K562 (cell line): Measurements from ENCODE around the gene RFLNA. TPM values are rescaled to one million over a fixed set of nuclear protein-coding genes. Genes with fewer than 3 reads are reported as not detected.

Experiments
- ATAC-seq: fragments of 200-7000 bp; cut with Tn5 transposase; 3 replicates; pipeline ENCODE4 v1.9.1; 2020; ENCODE audit warnings: moderate library complexity
- BruUV-seq: library from RNA; stranded (reverse); fragments of 400-500 nt; replicated peaks from 2 replicates; lab custom pipeline; 2021; lab: Mats Ljungman, UMichigan
- CTCF ChIA-PET: fragments of 300-600 bp; formaldehyde crosslinking; extraction: SDS; loops from one replicate; lab custom pipeline; 2021; ENCODE audit warnings: low intra/inter-chr PET ratio; lab: Yijun Ruan, JAX
- POLR2A ChIA-PET: fragments of 300-600, 350-650 bp; sonication (Branson Sonifier 250); formaldehyde crosslinking; extraction: SDS; loops from one replicate; lab custom pipeline; 2021; ENCODE audit warnings: antibody characterized with exemption, inconsistent platforms; lab: Yijun Ruan, JAX
- DNase-seq, 4 experiments: peaks; one replicate each; pipeline versions ENCODE4 v3.0.0 to v3.0.0-alpha.2; 2011 to 2018; ENCODE audit warnings: low spot score in 3 of 4, mixed read lengths in 3 of 4; ENCODE audit errors: extremely low read depth in 1 of 4
- FAIRE-seq: peaks from 2 replicates; lab custom pipeline; 2011; peaks lifted over from hg19 to GRCh38; lab: Jason Lieb, UNC
- H2AFZ ChIP-seq: 2 replicates; pipeline ENCODE4 v1.6.0; 2011; ENCODE audit warnings: low read depth, low read length, control low read depth, inconsistent platforms
- H3K27ac ChIP-seq: fragments of 200-600 bp; 3 replicates; pipeline ENCODE4 v1.8.0; 2011; ENCODE audit warnings: low read depth, mild to moderate bottlenecking, control low read depth, inconsistent platforms, low read length, moderate library complexity, mixed read lengths; ENCODE audit errors: extremely low read depth
- H3K27me3 ChIP-seq, 2 experiments: fragments of 300-600 bp in 1 of 2; 2 replicates in 1 of 2; 3 replicates in 1 of 2; pipeline versions ENCODE4 v1.6.0 to v1.8.0; 2011; ENCODE audit warnings: inconsistent platforms in 2 of 2, low read length in 2 of 2, mild to moderate bottlenecking in 1 of 2, mixed read lengths in 1 of 2, moderate library complexity in 1 of 2; ENCODE audit not compliant: control insufficient read depth in 2 of 2, insufficient read depth in 2 of 2
- H3K36me3 ChIP-seq: fragments of 300-600 bp; 3 replicates; pipeline ENCODE4 v1.8.0; 2011; ENCODE audit warnings: mild to moderate bottlenecking, low read length, inconsistent platforms; ENCODE audit not compliant: control insufficient read depth, insufficient read depth
- H3K4me1 ChIP-seq, 2 experiments: fragments of 200-600 bp in 1 of 2; replicated peaks in 1 of 2; 2 replicates in 1 of 2; 3 replicates in 1 of 2; pipeline versions ENCODE4 v1.5.1 to v1.8.0; 2011; ENCODE audit warnings: inconsistent platforms in 2 of 2, low read length in 2 of 2, mild to moderate bottlenecking in 1 of 2, mixed read lengths in 1 of 2, moderate library complexity in 1 of 2; ENCODE audit not compliant: control insufficient read depth in 2 of 2, insufficient read depth in 2 of 2
- H3K4me2 ChIP-seq: 2 replicates; pipeline ENCODE4 v1.6.1; 2011; ENCODE audit warnings: low read length, control low read depth, inconsistent platforms, mixed read lengths; ENCODE audit not compliant: insufficient read depth
- H3K4me3 ChIP-seq: fragments of 200-600 bp; sonication (generic), shearing (Covaris generic); 2 replicates; pipeline ENCODE4 v1.5.1; 2016; ENCODE audit warnings: control low read depth, inconsistent platforms
- H3K79me2 ChIP-seq: fragments of 200-600 bp; 3 replicates; pipeline ENCODE4 v1.8.0; 2011; ENCODE audit warnings: low read length, inconsistent platforms; ENCODE audit not compliant: control insufficient read depth, insufficient read depth
- H3K9ac ChIP-seq, 2 experiments: 2 replicates each; pipeline versions ENCODE4 v1.6.0 to v1.6.1; 2011; ENCODE audit warnings: low read depth in 2 of 2, low read length in 2 of 2, control low read depth in 1 of 2, inconsistent platforms in 1 of 2, mild to moderate bottlenecking in 1 of 2, mixed read lengths in 1 of 2; ENCODE audit not compliant: insufficient read depth in 1 of 2
- H3K9me1 ChIP-seq: one replicate; pipeline ENCODE4 v1.6.0; 2011; ENCODE audit warnings: inconsistent platforms, mild to moderate bottlenecking, low read length, moderate library complexity; ENCODE audit not compliant: control insufficient read depth, insufficient read depth
- H3K9me3 ChIP-seq: replicated peaks from 2 replicates; pipeline ENCODE4 v1.5.1; 2011; ENCODE audit warnings: low read depth, low read length, inconsistent platforms; ENCODE audit not compliant: control insufficient read depth, insufficient read depth
- H4K20me1 ChIP-seq: replicated peaks from 2 replicates; pipeline ENCODE4 v1.6.1; 2011; ENCODE audit warnings: low read length, inconsistent platforms, mixed read lengths; ENCODE audit not compliant: control insufficient read depth, insufficient read depth
- BCOR ChIP-seq: fragments of 450-650 bp; IDR thresholded peaks from 2 replicates; pipeline ENCODE4 v1.6.1; 2016
- GMEB1 ChIP-seq: fragments of 250-450 bp; sonication (Bioruptor Pico); IDR thresholded peaks from 2 replicates; pipeline ENCODE4 v1.4.0; 2020; ENCODE audit warnings: mild to moderate bottlenecking
- OTX1 ChIP-seq: fragments of 450-650 bp; formaldehyde crosslinking; IDR thresholded peaks from 2 replicates; pipeline ENCODE4 v1.4.0; 2022; ENCODE audit warnings: mild to moderate bottlenecking
- WGBS: fragments of 100-300 bp; shearing (Covaris generic); methylation state at CpG from one replicate; pipeline ENCODE4 v1.1.6; 2016; ENCODE audit warnings: low coverage, mixed read lengths; ENCODE audit not compliant: insufficient coverage; ENCODE audit errors: missing lambda C conversion rate; 5-methylcytosine and 5-hydroxymethylcytosine counted together
- in situ Hi-C: fragments of 300-500 bp; cut with MboI; formaldehyde crosslinking; loops from 4 replicates; pipeline ENCODE4 v1.15.0; 2018; ENCODE audit warnings: inconsistent platforms, mixed read lengths
- intact Hi-C: fragments of 100-400 bp; cut with micrococcal nuclease; formaldehyde crosslinking; loops from 2 replicates; pipeline ENCODE4 v1.14.2; 2022
- polyA plus RNA-seq, 8 experiments: library from polyadenylated mRNA; depleted of rRNA in 4 of 8; stranded (reverse) in 5 of 8; unstranded in 3 of 8; fragments of >200 nt; fragmentation: Nextera tagmentation in 2 of 8; fragmentation: Illumina TruSeq in 1 of 8; extraction: Ambion mirVana in 2 of 8; extraction: Trizol in 1 of 8; gene quantifications; 2 replicates each; pipeline versions ENCODE4 v1.2.1 to v1.2.3, GENCODE V29; 2011 to 2014; ENCODE audit warnings: inconsistent platforms in 1 of 8, missing spikeins in 1 of 8
- total RNA-seq, 7 experiments: library from RNA; depleted of rRNA in 6 of 7; stranded (reverse); fragments of >200 nt in 6 of 7; fragmentation: Illumina TruSeq in 2 of 7; extraction: Trizol in 2 of 7; gene quantifications; 2 replicates each; pipeline versions ENCODE4 v1.2.1 to v1.2.3, GENCODE V29; 2011 to 2021; ENCODE audit warnings: low replicate concordance in 1 of 7

Gene RFLNA
- total and polyA plus RNA-seq, 9 of the 15 experiments (the other 6 are each of a cell fraction or from before 2014, with no cell fraction given): not detected

GRCh38 chr12:124305776-124306685 is 11.1 kb downstream of the RFLNA start:
- Histone ChIP-seq H3K27me3 (peaks cover 36 to 88% of the 10 kb centered on the region in 2 experiments; a peak in 4 of 5 replicates), H3K4me3 (no peak overlapping the region), H2AFZ (no peak overlapping the region), H3K9me3 (no peaks in the 10 kb centered on the region), H3K79me2 (no peaks in the 10 kb centered on the region), H3K9ac (no peak overlapping the region), H3K4me2 (no peak overlapping the region), H3K27ac (no peak overlapping the region), H3K4me1 (peaks cover 0 to 31% of the 10 kb centered on the region in 2 experiments; a peak in 2 of 5 replicates), H3K36me3 (no peaks in the 10 kb centered on the region), H3K9me1 (no peaks in the 10 kb centered on the region), H4K20me1 (peaks cover 15% of the 10 kb centered on the region; the same call in 1 of the 2 replicates)
- in situ Hi-C loops (no loop called here), intact Hi-C loops (loop anchor here (10.0 kb wide), 1 partner anchor 141 kb away; no protein-coding TSS in a partner anchor)
- WGBS: 2% methylated on average over 22 of the region's 24 CpGs
- DNase-seq (no peak), ATAC-seq (no peak), FAIRE-seq (no peak)
- ChIA-PET CTCF (no interaction called here), POLR2A (interaction anchor here (0.6 kb wide), 1 partner anchor 413 kb away, joined by 3 read pairs; no protein-coding TSS in a partner anchor)
- no peak for TF ChIP-seq OTX1 (CRISPR knock-in tag)
- TF ChIP-seq GMEB1 (CRISPR knock-in tag): no peak
- 0 out of 2 replicates have a peak, but pooled peaks have one; percentile 11 for TF ChIP-seq BCOR
- BruUV-seq: no TSS peak
